ENCODE results near the gene ST6GALNAC4. TPM values are rescaled to one million over a fixed set of nuclear protein-coding genes. Genes with fewer than 3 reads are reported as not detected.

Gene ST6GALNAC4
- total and polyA plus RNA-seq, 10 of the 15 experiments (the other 5 are each of a cell fraction or from before 2014, with no cell fraction given), result 4.2 to 63.2 (median 35.2) TPM

DNA sequence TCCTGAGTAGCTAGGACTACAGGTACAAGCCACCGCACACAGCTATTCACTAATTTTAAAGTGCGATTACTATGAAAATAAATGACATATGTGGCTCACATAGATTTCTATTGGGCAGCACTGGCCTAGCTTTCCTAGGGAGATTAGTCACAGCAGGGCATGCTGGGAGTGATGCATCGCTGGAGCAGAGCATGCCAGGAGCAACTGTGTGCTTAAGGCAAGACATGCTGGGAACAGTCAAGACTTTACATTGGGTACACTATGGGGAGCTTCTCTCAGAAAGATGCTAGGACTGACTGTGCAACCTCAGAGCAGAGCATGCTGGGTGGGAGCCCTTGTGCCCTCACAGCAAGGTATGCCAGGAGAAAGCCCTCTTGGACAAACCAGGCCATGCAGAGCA lies 26.8 kb downstream of the ST6GALNAC4 start:
- ChIA-PET POLR2A (interaction anchor here (0.7 to 1.4 kb wide), 4 partner anchors 9 to 27 kb away, joined by 3 to 9 read pairs (median 3); partner anchors contain the start of genes ST6GALNAC4 and ST6GALNAC6), SMC1A (ENCODE audit: uncharacterized antibody, unreplicated experiment) (interaction anchor here (0.8 to 0.9 kb wide), 2 partner anchors 8 to 143 kb away, joined by 3 to 6 read pairs; no protein-coding TSS in a partner anchor), CTCF (interaction anchor here (1.2 to 1.8 kb wide), 3 partner anchors 20 to 146 kb away, joined by 3 to 6 read pairs (median 5); no protein-coding TSS in a partner anchor), RAD21 (ENCODE audit: unreplicated experiment) (interaction anchor here (0.7 to 1.2 kb wide), 2 partner anchors 20 to 65 kb away, joined by 3 read pairs; no protein-coding TSS in a partner anchor)
- WGBS (ENCODE audit: insufficient coverage, insufficient replicate concordance, low lambda C conversion rate, missing lambda C conversion rate), result 83% methylated on average over 3 of the region's 3 CpGs
- in situ Hi-C loops (cut with MboI), result no loop called here
- no peaks in the 10 kb centered on the region for H3K79me2 ChIP-seq (ENCODE audit: control insufficient read depth, insufficient read depth, low read length)
- no peak overlapping the region for H3K4me3 ChIP-seq
- ATAC-seq (no peak), FAIRE-seq (no peak), DNase-seq (ENCODE audit: low read depth, low spot score) (no peak)
- peaks cover 17 to 18% of the 10 kb centered on the region in 2 experiments; a peak in 3 of 4 replicates for H3K36me3 ChIP-seq (ENCODE audit: control insufficient read depth in 2 of 2, insufficient read depth in 2 of 2, low read length in 1 of 2)
- no peaks in the 10 kb centered on the region for H3K27me3 ChIP-seq (replicated peaks in 1 of 2; ENCODE audit: control insufficient read depth in 2 of 2, insufficient read depth in 2 of 2, low read length in 1 of 2)
- intact Hi-C loops (cut with micrococcal nuclease; ENCODE audit: unreplicated experiment), result no loop called here
- no peak for TF ChIP-seq NBN (IDR thresholded peaks at IDR 0.05)
- TF ChIP-seq YBX1 (IDR thresholded peaks at IDR 0.05), result no peak
- TF ChIP-seq ETV6 (conservative IDR thresholded peaks at IDR 0.05 in 1 of 2, IDR thresholded peaks at IDR 0.05 in 1 of 2; ENCODE audit: borderline replicate concordance in 1 of 2, low read depth in 1 of 2), result no peak
- TF ChIP-seq KLF5 (IDR thresholded peaks at IDR 0.05; ENCODE audit: partially characterized antibody), result no peak
- no peak for TF ChIP-seq HSF1 (IDR thresholded peaks at IDR 0.05; ENCODE audit: low read depth, low read length)
- TF ChIP-seq SKIL (IDR thresholded peaks at IDR 0.05; ENCODE audit: low read depth, poor library complexity, severe bottlenecking), result no peak
- TF ChIP-seq IKZF2 (IDR thresholded peaks at IDR 0.05), result no peak
- TF ChIP-seq RELB (IDR thresholded peaks at IDR 0.05; ENCODE audit: low read depth), result no peak
- TF ChIP-seq, protein P1, sequence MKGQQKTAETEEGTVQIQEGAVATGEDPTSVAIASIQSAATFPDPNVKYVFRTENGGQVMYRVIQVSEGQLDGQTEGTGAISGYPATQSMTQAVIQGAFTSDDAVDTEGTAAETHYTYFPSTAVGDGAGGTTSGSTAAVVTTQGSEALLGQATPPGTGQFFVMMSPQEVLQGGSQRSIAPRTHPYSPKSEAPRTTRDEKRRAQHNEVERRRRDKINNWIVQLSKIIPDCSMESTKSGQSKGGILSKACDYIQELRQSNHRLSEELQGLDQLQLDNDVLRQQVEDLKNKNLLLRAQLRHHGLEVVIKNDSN (IDR thresholded peaks at IDR 0.05; ENCODE audit: borderline replicate concordance, extremely low read length, insufficient read depth, low read depth, low read length), result no peak
- H3K9me3 ChIP-seq (replicated peaks; ENCODE audit: control insufficient read depth, insufficient read depth, low read length), result peaks cover 14% of the 10 kb centered on the region; the same call in 2 of the 3 replicates
- H2AFZ ChIP-seq (ENCODE audit: control insufficient read depth, low read depth, low read length), result no peak overlapping the region
- H3K27ac ChIP-seq (ENCODE audit: control insufficient read depth, insufficient read depth), result no peak overlapping the region
- BruUV-seq (replicated peaks), result no TSS peak
- no peak overlapping the region for H3K9ac ChIP-seq (ENCODE audit: control insufficient read depth, insufficient read depth, low read length)
- no peaks in the 10 kb centered on the region; the same call in 1 of the 2 replicates for H3K4me1 ChIP-seq (ENCODE audit: control insufficient read depth, insufficient read depth, low read length)
- no peak overlapping the region for H3K4me2 ChIP-seq (ENCODE audit: control insufficient read depth, insufficient read depth)
- H4K20me1 ChIP-seq (ENCODE audit: control insufficient read depth, insufficient read depth), result no peaks in the 10 kb centered on the region
